Hypothalamus (tissue), 51 donors: ENCODE results near the gene C17orf58.
"Not testable (repeated sequence)": the region's sequence is repeated elsewhere in the genome, so short reads cannot be mapped to it uniquely, and the experiment has no call there.

Experiments used
- DNase-seq, 51 donors: peaks; one replicate each; lab custom pipeline; 2025; lab: John Stamatoyannopoulos, UW

Gene C17orf58

GRCh38 chr17:67996301-67997171, at the start of gene C17orf58:
C17orf58 (minus strand) TSS chr17:67996469; CDS start chr17:67996198, 271 bp downstream.
- DNase-seq = peak in 1 of 51 donors; percentile 15

GRCh38 chr17:68036304-68037147, 40.3 kb upstream of the C17orf58 start:
- no peak for DNase-seq

- DNase-seq = peak; percentile 66 to 98 (median 90)
Measured at GRCh38 chr17:68035523-68036303, 39.4 kb upstream of the C17orf58 start, which contains the start of gene KPNA2. KPNA2 (plus strand) TSS chr17:68035735; CDS start chr17:68037133, 1,398 bp downstream.

GRCh38 chr17:68035131-68035522, 38.9 kb upstream of the C17orf58 start:
- peak in 49 of 51 donors; percentile 66 to 98 (median 90) for DNase-seq

- DNase-seq = no peak
Measured at GRCh38 chr17:68034452-68034776, 38.1 kb upstream of the C17orf58 start.

GRCh38 chr17:68033636-68034451, 37.6 kb upstream of the C17orf58 start:
- peak in 1 of 51 donors; percentile 3 for DNase-seq

- no peak for DNase-seq
Measured at GRCh38 chr17:68029512-68030215, 33.4 kb upstream of the C17orf58 start.

- DNase-seq = not testable (repeated sequence)
Measured at GRCh38 chr17:68022547-68022946, 26.3 kb upstream of the C17orf58 start.

- DNase-seq = no peak
Measured at GRCh38 chr17:68021963-68022362, 25.7 kb upstream of the C17orf58 start.

GRCh38 chr17:68020791-68021190, 24.5 kb upstream of the C17orf58 start:
- peak in 1 of 51 donors; percentile 51 for DNase-seq

- DNase-seq = peak in 2 of 51 donors; percentile 47 to 65
Measured at GRCh38 chr17:68020409-68020756, 24.1 kb upstream of the C17orf58 start.

GRCh38 chr17:68019675-68020408, 23.6 kb upstream of the C17orf58 start:
- DNase-seq = peak; percentile 76 to 98 (median 91)

- no peak for DNase-seq
Measured at GRCh38 chr17:68019336-68019674, 23.0 kb upstream of the C17orf58 start.

- DNase-seq = not testable (repeated sequence)
Measured at GRCh38 chr17:68018493-68018892, 22.2 kb upstream of the C17orf58 start.

GRCh38 chr17:68016838-68017237, 20.6 kb upstream of the C17orf58 start:
- DNase-seq = no peak

GRCh38 chr17:68015081-68015723, 18.9 kb upstream of the C17orf58 start:
- no peak for DNase-seq

GRCh38 chr17:68013385-68013784, 17.1 kb upstream of the C17orf58 start:
- DNase-seq = no peak

GRCh38 chr17:68011199-68011665, 15.0 kb upstream of the C17orf58 start:
- DNase-seq = peak in 31 of 51 donors; percentile 1 to 67 (median 18)
